HS-5 (cell line): ENCODE measurements around the gene DUXA.

ENCODE experiments used
- DNase-seq: peaks from one replicate; pipeline ENCODE4 v3.0.0-alpha.2; 2012; ENCODE audit warnings: low read depth

Gene DUXA

DNA sequence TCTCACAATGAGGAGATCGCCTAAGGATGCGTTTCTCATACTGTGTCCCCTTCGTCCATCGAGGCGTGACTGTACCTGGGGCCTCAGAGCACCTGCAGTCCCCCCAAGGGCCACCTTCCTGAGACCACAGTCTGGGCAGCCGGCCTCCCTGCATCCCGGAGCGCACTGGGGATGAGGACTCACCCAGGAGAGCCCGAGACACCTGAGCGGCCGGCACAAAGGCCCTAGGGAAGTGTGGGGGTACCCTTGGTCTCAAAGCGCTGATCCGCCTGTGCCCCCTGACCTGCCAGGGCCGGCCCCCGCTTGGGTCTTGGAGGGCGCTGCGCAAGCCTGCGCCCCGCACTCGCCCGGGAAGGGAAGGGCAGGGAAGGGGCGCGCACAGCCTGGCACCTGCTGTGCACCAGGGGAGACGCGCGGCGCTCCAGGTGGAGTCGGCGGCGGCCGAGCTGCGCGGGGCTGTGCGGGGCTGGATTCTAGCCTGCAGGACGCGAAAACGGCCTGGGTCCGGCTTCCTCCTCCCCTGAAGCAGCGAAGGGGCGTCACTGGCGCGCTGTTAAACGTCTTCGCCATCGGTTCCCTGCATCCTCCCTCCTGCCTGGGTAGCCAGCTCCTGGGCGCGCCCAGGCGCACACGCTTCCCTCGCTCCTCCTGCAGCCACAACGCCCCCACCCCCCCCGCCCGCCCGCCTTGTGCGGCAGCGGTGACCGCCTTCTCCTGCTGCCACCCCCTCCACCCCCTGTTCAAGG is 61.1 kb downstream of the DUXA start:
- no peak for DNase-seq
